HL-60 (cell line): Measurements from ENCODE around the gene NCK2.

Experiments
- CTCF ChIP-seq: IDR thresholded peaks from one replicate; pipeline ENCODE4 v1.5.1; 2011; ENCODE audit warnings: low read length, control low read depth, inconsistent platforms; ENCODE audit not compliant: insufficient read depth
- GABPA ChIP-seq: IDR thresholded peaks from 2 replicates; pipeline ENCODE4 v1.6.1; 2012; ENCODE audit warnings: low read depth
- POLR2AphosphoS5 ChIP-seq: IDR thresholded peaks from 2 replicates; pipeline ENCODE4 v1.6.1; 2012; ENCODE audit warnings: low read depth

- TF ChIP-seq CTCF: no peak
- no peak for TF ChIP-seq GABPA
- TF ChIP-seq POLR2AphosphoS5: no peak
These were observed 190.4 kb downstream of the NCK2 start for GRCh38 chr2:105935063-105935462.
